ENCODE data around the gene SRGAP2. TPM values are rescaled to one million over a fixed set of nuclear protein-coding genes. Genes with fewer than 3 reads are reported as not detected.
"Not testable (repeated sequence)": the region's sequence is repeated elsewhere in the genome, so short reads cannot be mapped to it uniquely, and the experiment has no call there.

Gene SRGAP2
- total RNA-seq: 100 to 1,000 TPM in 2 of 6 donors, 10 to 100 TPM in 4; 43.8 to 111 (median 66.2) TPM

DNA sequence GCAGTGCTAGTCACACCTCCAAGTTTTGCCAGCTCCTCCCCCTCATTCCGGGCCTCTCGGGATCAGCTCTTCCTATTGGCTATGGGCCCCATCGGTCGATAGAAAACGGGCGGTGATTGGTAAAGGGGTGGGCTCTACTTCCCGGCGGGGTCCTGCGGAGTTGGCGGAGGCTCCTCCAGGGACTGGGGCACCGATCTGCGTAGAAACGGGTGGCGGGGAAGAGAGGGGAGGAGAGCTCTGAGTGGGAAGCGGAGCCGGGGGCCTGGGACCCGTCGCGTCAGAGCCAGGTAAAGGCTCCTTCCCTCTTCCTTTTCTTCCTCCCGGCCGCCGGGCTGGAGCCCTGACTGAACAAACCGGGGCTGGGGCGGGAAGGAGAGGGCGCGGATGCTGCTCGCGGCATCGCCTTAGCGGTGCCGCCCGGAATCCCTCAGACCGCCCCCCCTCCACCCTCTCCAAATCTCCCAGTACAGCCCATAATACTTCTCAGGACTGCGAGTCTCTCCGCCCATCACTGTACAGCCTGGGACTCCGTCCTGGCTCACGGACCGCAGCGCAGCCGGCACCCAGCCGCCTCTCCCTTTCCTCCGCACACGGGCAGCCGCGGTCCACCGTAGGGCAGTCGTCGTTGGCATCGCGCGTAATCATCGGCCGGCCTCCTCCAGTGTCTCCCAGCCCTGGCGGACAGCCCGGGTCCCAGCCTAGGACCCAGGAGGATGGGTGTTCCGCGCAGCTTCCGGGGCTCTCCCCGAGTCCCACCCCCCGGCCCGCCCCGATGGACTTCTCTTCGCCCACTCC is at the start of gene SRGAP2:
Gene SRGAP2, plus strand, starts transcription at position 178 of the 795 bp plus-strand sequence. CDS start 2,430 bp downstream, outside the sequence.
- not testable (repeated sequence) for H3K27me3 ChIP-seq, H3K4me1 ChIP-seq, H3K9me3 ChIP-seq, H3K36me3 ChIP-seq
- H3K4me3 ChIP-seq: peak within 1 kb of the TSS; percentile 38 to 63 (median 56)
- peak; percentile 57 to 90 for DNase-seq
- peak in 1 of 2 donors; percentile 26 for TF ChIP-seq POLR2AphosphoS5 (IDR thresholded peaks at IDR 0.05)
- peak within 1 kb of the TSS; percentile 82 to 90 (median 87) for H3K27ac ChIP-seq
- 0% methylated on average over 24 of the region's 63 CpGs; no CpG with 5 or more reads in 1 of the 2 donors for WGBS, 2 donors
- peak; percentile 71 to 90 for ATAC-seq (ENCODE audit: low FRiP score in 2 of 2)

DNA sequence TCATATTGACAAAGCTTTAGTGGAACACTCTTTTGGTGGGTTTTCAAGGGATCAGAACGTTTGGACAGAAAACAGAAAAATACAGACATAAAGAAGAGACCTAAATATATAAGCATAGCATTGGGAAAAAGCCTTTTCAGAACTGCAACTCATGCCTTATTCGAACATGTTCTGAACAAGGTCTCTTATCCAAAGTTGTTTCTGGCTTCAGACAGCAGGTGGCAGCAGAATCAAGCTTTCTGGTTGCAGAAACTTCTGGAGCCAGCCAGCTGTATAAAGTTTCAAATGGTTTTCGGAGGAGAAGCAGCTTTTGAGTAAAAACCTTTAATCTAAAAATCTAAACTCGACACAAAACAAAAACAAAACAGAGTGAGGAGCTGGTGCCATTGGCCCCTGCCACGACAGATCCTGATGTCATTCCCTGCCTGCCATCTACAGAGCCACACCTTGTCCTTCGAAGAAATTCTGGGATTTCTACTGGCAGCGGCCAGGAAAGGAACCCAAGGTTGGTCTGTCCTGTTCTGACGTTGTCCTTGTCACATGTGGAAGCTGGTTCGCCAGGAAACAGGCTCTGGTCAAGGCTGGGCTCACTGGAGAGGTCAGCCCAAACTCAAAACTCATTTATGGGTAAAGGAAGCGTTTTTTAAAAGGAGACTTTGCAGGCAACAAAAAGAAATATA is 35.9 kb upstream of the SRGAP2 start:
- not testable (repeated sequence) for H3K4me1 ChIP-seq, H3K27me3 ChIP-seq, H3K36me3 ChIP-seq, DNase-seq, H3K4me3 ChIP-seq, H3K9me3 ChIP-seq, H3K27ac ChIP-seq
- WGBS, 2 donors: 0 to 21% methylated on average over 2 to 5 of the region's 10 CpGs
- TF ChIP-seq, protein P1, sequence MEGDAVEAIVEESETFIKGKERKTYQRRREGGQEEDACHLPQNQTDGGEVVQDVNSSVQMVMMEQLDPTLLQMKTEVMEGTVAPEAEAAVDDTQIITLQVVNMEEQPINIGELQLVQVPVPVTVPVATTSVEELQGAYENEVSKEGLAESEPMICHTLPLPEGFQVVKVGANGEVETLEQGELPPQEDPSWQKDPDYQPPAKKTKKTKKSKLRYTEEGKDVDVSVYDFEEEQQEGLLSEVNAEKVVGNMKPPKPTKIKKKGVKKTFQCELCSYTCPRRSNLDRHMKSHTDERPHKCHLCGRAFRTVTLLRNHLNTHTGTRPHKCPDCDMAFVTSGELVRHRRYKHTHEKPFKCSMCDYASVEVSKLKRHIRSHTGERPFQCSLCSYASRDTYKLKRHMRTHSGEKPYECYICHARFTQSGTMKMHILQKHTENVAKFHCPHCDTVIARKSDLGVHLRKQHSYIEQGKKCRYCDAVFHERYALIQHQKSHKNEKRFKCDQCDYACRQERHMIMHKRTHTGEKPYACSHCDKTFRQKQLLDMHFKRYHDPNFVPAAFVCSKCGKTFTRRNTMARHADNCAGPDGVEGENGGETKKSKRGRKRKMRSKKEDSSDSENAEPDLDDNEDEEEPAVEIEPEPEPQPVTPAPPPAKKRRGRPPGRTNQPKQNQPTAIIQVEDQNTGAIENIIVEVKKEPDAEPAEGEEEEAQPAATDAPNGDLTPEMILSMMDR (IDR thresholded peaks at IDR 0.05): peak in 2 of 6 experiments; percentile 19 to 28
- peak in 1 of 2 donors; percentile 86 for ATAC-seq (ENCODE audit: low FRiP score in 2 of 2)

DNA sequence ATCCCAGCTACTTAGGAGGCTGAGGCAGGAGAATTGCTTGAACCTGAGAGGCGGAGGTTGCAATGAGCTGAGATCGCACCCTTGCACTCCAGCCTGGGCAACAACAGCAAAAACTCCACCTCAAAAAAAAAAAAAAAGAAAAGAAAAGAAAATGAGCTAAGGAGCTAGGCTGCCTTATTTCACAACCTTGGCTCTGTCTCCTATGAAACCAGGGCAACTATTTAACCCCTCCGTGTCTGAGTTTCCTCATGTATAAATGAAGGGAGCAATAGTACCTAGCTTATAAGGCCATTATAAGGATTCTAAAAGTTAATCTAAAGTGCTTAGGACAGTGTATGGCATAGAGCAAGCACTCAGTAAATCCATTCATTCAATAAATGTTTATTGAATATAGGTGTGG is 33.5 kb upstream of the SRGAP2 start:
- not testable (repeated sequence) for H3K27me3 ChIP-seq, DNase-seq, H3K9me3 ChIP-seq, H3K4me3 ChIP-seq, H3K36me3 ChIP-seq, H3K4me1 ChIP-seq, H3K27ac ChIP-seq
- 33 to 39% methylated on average over 3 of the region's 3 CpGs for WGBS, 2 donors
- peak in 1 of 2 donors; percentile 59 for ATAC-seq (ENCODE audit: low FRiP score in 2 of 2)

DNA sequence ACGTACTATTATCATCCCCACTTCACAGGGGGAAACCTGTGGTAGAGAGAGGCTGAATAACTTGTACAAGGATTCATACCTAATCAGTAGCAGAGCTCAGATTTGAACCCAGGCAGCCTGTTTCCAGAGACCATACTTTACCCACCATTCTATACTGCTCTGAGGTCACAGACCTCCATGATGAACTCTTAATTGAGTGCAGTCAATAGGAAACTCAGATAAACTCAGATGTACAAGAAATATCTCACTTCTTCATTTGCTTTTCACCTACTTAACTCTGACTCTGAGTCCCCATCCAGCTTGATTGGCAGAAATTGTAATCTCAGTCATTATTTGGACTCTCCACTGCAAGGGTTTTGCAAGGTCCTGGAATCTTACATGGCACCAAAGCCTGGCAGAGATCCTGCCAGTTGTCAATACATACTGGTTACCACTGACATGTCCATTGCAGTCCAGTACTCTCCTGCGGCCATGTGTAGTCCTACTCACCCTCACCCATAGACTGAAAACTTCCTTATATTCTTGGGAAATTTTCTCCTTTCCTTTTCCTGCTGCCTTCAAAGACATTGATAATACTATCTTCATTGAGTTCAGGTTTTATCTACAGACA is 30.1 kb upstream of the SRGAP2 start:
- not testable (repeated sequence) for H3K4me3 ChIP-seq; ATAC-seq (ENCODE audit: low FRiP score in 2 of 2); H3K27me3 ChIP-seq; DNase-seq; H3K4me1 ChIP-seq; H3K36me3 ChIP-seq; H3K9me3 ChIP-seq; H3K27ac ChIP-seq
- 100% methylated on average over 1 of the region's 2 CpGs for WGBS, 2 donors

DNA sequence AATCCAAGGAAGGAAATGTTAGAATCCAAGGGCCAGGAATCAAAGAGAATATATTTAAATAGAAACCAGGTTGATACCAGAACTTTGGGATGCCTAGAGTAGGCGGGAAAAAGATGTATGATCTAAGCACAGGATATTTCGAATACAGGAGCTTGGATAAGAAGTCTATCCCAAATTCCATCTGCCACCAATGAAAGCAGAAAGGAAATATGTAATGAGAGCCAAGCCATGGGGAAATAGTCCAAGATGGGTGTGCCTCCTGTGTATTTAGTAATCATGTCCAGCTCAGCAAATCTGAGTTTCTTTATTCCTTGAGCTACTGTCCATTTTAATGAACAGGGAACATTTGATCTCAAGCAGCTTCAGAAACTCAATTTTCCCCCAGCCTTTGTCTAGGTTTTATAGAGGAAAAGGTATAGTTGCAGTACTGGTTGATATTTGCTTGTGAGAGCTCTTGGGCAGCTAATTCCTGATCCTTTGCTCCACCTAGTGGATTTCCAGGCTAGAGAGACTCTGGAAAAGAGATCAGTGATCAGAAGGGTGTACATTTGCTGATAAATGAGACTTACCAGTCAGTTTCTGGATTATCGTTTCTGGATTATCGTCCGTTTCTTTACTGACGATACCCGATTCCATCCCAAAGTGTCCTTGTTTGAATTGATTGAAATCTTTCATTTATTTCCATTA is 29.0 kb upstream of the SRGAP2 start:
- peak in 1 of 2 donors; percentile 78 for ATAC-seq (ENCODE audit: low FRiP score in 2 of 2)
- H3K9me3 ChIP-seq, H3K4me3 ChIP-seq, H3K36me3 ChIP-seq, H3K4me1 ChIP-seq, H3K27ac ChIP-seq, H3K27me3 ChIP-seq, DNase-seq: not testable (repeated sequence)
- 89% methylated on average over 5 of the region's 7 CpGs for WGBS, 2 donors

DNA sequence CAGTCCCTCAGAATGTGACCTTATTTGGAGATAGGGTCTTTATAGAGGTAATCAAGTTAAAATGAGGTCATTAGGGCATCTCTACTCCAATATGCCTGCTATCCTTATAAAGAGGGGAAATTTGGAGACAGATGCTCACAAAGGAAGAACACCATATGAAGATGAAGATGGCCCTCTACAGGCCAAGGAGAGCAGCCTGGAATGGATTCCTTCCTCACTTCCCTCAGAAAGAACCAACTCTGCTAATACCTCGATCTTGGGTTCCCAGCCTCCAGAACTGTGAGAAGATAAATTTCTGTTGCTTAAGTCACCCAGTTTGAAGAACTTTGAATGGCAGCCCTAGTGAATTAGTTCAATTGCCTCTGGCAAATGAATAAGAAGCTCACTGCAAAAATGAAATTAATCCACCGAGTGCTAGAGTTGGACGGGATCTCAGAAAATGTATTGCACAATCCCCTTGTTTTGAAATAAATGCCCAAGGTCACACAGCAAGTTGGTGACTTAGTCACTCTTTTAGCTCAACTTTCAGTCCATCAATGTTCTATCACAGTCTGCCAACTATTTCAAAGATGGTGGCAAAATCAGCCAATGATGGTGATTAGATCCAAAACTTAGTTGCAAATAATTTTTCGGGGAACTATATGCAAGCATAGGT is 27.8 kb upstream of the SRGAP2 start:
- peak in 1 of 2 donors; percentile 74 for ATAC-seq (ENCODE audit: low FRiP score in 2 of 2)
- not testable (repeated sequence) for H3K4me1 ChIP-seq, H3K27me3 ChIP-seq, H3K36me3 ChIP-seq, H3K9me3 ChIP-seq, H3K27ac ChIP-seq, H3K4me3 ChIP-seq, DNase-seq
- WGBS, 2 donors: 38 to 47% methylated on average over 1 of the region's 4 CpGs

DNA sequence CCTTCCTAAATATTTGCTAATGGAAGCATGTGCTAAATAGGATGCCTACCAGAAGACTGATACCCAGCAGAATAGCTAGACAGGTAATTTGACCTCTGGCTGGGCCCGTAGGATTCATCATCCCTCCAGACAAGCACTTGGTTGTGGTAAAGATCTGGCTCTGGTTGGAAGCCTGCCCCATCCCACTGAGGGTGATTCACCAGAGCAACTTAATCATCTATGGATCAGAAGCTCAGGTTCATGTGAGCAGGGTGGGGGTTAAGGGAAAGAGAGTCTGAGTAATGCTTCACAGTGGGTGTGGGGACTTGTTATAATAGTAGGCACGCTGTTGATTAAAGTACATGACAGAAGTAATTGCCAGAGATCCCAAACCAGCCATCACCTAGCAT is 27.2 kb upstream of the SRGAP2 start:
- not testable (repeated sequence) for DNase-seq, H3K4me1 ChIP-seq, H3K36me3 ChIP-seq, H3K9me3 ChIP-seq, H3K27me3 ChIP-seq, H3K27ac ChIP-seq, H3K4me3 ChIP-seq
- no CpG with 5 or more reads among the region's 2 CpGs for WGBS, 2 donors
- ATAC-seq (ENCODE audit: low FRiP score in 2 of 2): peak in 1 of 2 donors; percentile 84

DNA sequence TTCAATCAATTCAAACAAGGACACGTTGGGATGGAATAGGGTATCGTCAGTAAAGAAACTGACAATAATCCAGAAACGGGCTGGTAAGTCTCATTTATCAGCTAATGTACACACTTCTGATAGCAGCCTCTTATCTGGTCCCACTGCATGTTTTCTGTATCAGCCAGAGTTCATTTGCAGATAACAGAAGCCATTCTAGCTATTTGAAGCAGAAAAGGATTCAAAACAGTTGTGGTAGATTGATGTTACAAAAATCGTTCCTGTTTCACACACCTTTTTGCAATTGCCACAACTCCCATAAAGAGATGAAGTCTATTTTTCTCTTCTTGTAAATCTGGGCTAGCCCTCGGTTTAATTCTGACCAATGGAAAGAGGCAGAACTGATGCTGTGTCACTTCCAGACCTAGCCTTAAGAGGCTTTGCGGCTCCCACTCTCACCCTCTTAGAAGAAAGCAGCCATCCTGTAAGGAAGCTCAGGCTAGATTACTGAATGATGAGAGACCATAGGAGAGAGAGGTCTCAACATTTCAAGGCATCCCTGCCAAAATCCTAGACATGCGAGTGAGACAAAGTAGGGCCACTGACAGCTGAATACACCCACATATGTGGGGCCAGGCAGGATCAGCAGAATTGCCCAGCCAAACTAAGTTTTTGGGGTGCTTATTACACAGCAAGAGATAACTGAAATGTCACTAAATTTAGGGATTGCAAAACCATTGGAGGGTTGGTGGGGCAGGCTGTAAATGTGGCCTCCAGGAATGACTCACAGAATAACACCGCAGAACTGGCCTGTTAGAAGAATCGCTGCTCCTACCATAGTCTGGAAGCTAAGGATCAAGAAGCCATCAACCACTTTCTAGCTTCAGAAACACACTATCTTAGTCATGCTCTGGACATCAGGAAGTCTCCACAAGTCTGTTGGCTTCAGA is 25.0 kb upstream of the SRGAP2 start:
- ATAC-seq (ENCODE audit: low FRiP score in 2 of 2): not testable (repeated sequence)

DNA sequence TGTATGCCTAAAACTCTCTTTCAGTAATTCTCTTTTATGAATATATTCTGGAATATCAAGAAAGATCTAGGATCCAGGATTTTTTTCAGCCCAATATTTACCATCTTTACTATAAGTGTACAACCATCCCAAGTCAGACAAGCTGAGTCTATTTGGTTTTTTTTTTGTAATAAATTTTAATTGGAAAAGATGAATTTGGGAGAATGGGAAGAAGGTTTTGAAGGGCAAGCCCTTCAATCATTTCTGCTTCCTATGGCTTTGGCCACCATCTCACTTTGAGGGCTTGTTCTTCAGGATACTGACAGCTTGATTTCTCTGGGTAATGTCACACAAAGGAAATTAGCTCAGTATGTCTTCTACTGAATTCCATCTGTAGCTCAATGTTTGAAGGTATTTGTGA is 23.7 kb upstream of the SRGAP2 start:
- not testable (repeated sequence) for H3K36me3 ChIP-seq; ATAC-seq (ENCODE audit: low FRiP score in 2 of 2); H3K4me3 ChIP-seq; H3K9me3 ChIP-seq; H3K4me1 ChIP-seq; DNase-seq; H3K27ac ChIP-seq; H3K27me3 ChIP-seq

More for the DNA sequence above, 25.0 kb upstream of the SRGAP2 start:
- not testable (repeated sequence) for H3K4me3 ChIP-seq, DNase-seq, H3K36me3 ChIP-seq, H3K4me1 ChIP-seq, H3K9me3 ChIP-seq, H3K27ac ChIP-seq, H3K27me3 ChIP-seq
- 78 to 87% methylated on average over 9 of the region's 9 CpGs for WGBS, 2 donors

All from upper lobe of left lung (tissue), 6 donors.